Measurements from ENCODE around the gene FAM131C. TPM values are rescaled to one million over a fixed set of nuclear protein-coding genes. Genes with fewer than 3 reads are reported as not detected.

The FAM131C gene
- total RNA-seq, 1 experiment from 2014 or later, result 3.4 TPM

DNA sequence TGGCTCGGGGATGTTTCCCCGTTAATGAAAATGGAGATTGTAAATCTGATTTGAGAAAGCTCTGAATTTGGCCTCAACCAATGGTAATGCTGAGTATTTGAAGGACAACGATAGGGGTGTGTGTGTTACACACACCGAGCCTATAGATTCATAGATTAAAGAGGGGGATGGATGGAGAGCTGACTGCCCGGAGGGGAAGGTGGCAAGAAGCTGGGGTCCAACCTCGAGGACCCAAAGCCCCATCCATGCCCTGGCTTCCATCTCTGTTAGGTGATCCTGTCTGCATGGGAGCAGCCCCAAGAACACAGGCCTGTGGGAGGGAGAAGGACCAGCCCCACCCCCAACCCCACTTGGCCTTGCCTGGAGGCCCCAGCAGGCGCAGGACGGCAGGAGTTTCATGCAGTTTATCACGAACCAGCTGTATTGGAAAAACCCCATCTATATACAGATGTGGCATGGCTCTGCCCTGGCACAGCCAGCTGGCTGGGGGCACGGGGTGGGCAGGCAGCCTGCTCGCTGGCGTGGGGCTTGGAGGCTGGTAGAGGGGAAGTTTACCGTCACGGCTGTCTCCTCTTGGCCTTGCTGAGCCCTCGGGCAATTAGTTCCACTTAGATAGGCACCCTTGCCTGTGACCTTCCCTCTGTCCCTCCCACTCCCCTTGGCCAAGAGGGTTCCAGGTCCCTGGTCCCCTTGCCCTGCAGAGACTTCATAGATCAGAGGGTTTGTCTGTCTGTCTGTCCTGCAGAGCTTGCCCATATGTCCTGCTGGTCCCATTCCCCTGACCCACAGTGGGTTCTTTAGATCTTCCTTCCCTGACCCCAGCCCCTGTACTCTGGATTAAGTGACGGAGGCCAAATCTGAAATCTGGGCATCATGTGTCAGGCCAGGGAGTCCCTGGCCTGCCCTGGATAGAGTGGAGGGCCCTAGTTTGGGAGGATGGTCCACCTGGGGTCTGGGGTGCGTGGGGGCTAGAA, 58.7 kb downstream of the FAM131C start:
- in situ Hi-C loops (cut with HindIII; ENCODE audit: low pct_unique_long_range_greater_than_20kb, low sequenced_read_pairs) (no loop called here), intact Hi-C loops (cut with micrococcal nuclease; ENCODE audit: unreplicated experiment) (no loop called here)
- no peak for TF ChIP-seq POLR2AphosphoS5 (IDR thresholded peaks at IDR 0.05; ENCODE audit: low read depth, low read length)
- TF ChIP-seq, protein P1, sequence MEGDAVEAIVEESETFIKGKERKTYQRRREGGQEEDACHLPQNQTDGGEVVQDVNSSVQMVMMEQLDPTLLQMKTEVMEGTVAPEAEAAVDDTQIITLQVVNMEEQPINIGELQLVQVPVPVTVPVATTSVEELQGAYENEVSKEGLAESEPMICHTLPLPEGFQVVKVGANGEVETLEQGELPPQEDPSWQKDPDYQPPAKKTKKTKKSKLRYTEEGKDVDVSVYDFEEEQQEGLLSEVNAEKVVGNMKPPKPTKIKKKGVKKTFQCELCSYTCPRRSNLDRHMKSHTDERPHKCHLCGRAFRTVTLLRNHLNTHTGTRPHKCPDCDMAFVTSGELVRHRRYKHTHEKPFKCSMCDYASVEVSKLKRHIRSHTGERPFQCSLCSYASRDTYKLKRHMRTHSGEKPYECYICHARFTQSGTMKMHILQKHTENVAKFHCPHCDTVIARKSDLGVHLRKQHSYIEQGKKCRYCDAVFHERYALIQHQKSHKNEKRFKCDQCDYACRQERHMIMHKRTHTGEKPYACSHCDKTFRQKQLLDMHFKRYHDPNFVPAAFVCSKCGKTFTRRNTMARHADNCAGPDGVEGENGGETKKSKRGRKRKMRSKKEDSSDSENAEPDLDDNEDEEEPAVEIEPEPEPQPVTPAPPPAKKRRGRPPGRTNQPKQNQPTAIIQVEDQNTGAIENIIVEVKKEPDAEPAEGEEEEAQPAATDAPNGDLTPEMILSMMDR (IDR thresholded peaks at IDR 0.05), result no peak
- no peak for TF ChIP-seq TCF7L2 (IDR thresholded peaks at IDR 0.05; ENCODE audit: low read depth, low read length)
- TF ChIP-seq SIN3A (IDR thresholded peaks at IDR 0.05; ENCODE audit: borderline replicate concordance, insufficient read depth, low read depth, low read length), result no peak
- no peak for TF ChIP-seq REST (IDR thresholded peaks at IDR 0.05; ENCODE audit: insufficient read depth in 1 of 2, low read depth in 2 of 2, low read length in 1 of 2)

GRCh38 chr1:16013908-16014258, 59.6 kb downstream of the FAM131C start:
- Histone ChIP-seq H3K4me1 (ENCODE audit: control insufficient read depth, insufficient read depth, low read length) (peaks cover 34% of the 10 kb centered on the region), H3K27ac (ENCODE audit: low read length) (0 out of 2 replicates have a peak overlapping the region, but pooled peaks have one; percentile 1), H3K36me3 (ENCODE audit: control insufficient read depth, insufficient read depth, low read length) (no peaks in the 10 kb centered on the region), H3K27me3 (ENCODE audit: control insufficient read depth, insufficient read depth, low read length) (no peaks in the 10 kb centered on the region), H3K9me3 (ENCODE audit: control insufficient read depth, insufficient read depth, low read depth, low read length) (no peaks in the 10 kb centered on the region), H3K4me3 (ENCODE audit: low read depth in 2 of 2, low read length in 2 of 2) (no peak overlapping the region)
- intact Hi-C loops (cut with micrococcal nuclease; ENCODE audit: unreplicated experiment), result no loop called here
- POLR2A ChIA-PET, result no interaction called here
- in situ Hi-C loops (cut with HindIII; ENCODE audit: low pct_unique_long_range_greater_than_20kb, low sequenced_read_pairs), result no loop called here
- BruUV-seq (replicated peaks), result no TSS peak
- DNase-seq (ENCODE audit: low read depth, low spot score) (no peak), ATAC-seq (no peak)
- TF ChIP-seq TCF7L2 (IDR thresholded peaks at IDR 0.05; ENCODE audit: low read depth, low read length) (no peak), SIN3A (IDR thresholded peaks at IDR 0.05; ENCODE audit: borderline replicate concordance, insufficient read depth, low read depth, low read length) (no peak), REST (IDR thresholded peaks at IDR 0.05; ENCODE audit: insufficient read depth in 1 of 2, low read depth in 2 of 2, low read length in 1 of 2) (no peak), POLR2AphosphoS5 (IDR thresholded peaks at IDR 0.05; ENCODE audit: low read depth, low read length) (no peak)
- TF ChIP-seq, protein P1 (IDR thresholded peaks at IDR 0.05), result no peak
- CTCF ChIA-PET, result no interaction called here

More for the DNA sequence above, 58.7 kb downstream of the FAM131C start:
- H3K4me3 ChIP-seq (ENCODE audit: low read depth in 2 of 2, low read length in 2 of 2), result no peak overlapping the region
- ATAC-seq, result peak; percentile 22; the same call in 1 of the 2 replicates
- POLR2A ChIA-PET, result no interaction called here
- H3K27ac ChIP-seq (ENCODE audit: low read length), result peak overlapping the region; percentile 44; the same call in 1 of the 2 replicates
- H3K27me3 ChIP-seq (ENCODE audit: control insufficient read depth, insufficient read depth, low read length), result no peaks in the 10 kb centered on the region
- no peaks in the 10 kb centered on the region for H3K36me3 ChIP-seq (ENCODE audit: control insufficient read depth, insufficient read depth, low read length)
- BruUV-seq (replicated peaks), result no TSS peak
- H3K9me3 ChIP-seq (ENCODE audit: control insufficient read depth, insufficient read depth, low read depth, low read length), result no peaks in the 10 kb centered on the region
- no peak for DNase-seq (ENCODE audit: low read depth, low spot score)
- CTCF ChIA-PET, result no interaction called here
- peaks cover 38% of the 10 kb centered on the region for H3K4me1 ChIP-seq (ENCODE audit: control insufficient read depth, insufficient read depth, low read length)

Measured in Panc1 (cell line).